GM06990 (cell line): ENCODE results near the gene RELL1.

Experiments
- DNase-seq: peaks from one replicate; pipeline ENCODE4 v3.0.0-alpha.2; 2011; ENCODE audit not compliant: insufficient read length; ENCODE audit errors: extremely low read depth
- H3K27me3 ChIP-seq: replicated peaks from 2 replicates; pipeline ENCODE4 v1.6.0; 2011; ENCODE audit warnings: low read length; ENCODE audit not compliant: control insufficient read depth, insufficient read depth
- H3K36me3 ChIP-seq: 2 replicates; pipeline ENCODE4 v1.5.1; 2011; ENCODE audit warnings: low read length; ENCODE audit not compliant: control insufficient read depth, insufficient read depth
- H3K4me3 ChIP-seq: replicated peaks from 2 replicates; pipeline ENCODE4 v1.5.1; 2011; ENCODE audit warnings: low read depth, mild to moderate bottlenecking, control low read depth, low read length
- TF ChIP-seq, protein P1 (sequence below): IDR thresholded peaks from 2 replicates; pipeline ENCODE4 v1.5.1; 2011; ENCODE audit warnings: low read length, control low read depth, mild to moderate bottlenecking, inconsistent platforms; ENCODE audit not compliant: insufficient read depth, poor library complexity, severe bottlenecking

The RELL1 gene

DNA sequence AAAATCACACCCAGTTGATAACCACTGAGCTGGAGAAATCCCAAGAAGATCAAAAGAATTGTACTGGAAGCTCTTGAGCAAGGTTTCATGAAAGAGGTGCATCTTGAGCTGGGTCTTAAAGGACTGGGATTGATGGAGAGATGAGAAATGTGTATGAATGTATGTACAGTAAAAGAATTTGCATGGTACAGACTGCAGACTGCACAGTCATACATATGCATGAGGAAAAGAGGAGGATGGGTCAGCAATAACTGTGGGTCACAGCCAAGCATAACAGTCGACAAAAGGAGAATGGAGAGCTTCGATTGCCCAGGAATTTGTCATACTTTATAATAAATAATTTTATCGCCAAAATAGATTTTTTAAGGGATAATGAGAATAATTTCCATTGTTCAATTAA, 4.8 kb upstream of the RELL1 start:
- H3K36me3 ChIP-seq, result no peaks in the 10 kb centered on the region
- TF ChIP-seq, protein P1, sequence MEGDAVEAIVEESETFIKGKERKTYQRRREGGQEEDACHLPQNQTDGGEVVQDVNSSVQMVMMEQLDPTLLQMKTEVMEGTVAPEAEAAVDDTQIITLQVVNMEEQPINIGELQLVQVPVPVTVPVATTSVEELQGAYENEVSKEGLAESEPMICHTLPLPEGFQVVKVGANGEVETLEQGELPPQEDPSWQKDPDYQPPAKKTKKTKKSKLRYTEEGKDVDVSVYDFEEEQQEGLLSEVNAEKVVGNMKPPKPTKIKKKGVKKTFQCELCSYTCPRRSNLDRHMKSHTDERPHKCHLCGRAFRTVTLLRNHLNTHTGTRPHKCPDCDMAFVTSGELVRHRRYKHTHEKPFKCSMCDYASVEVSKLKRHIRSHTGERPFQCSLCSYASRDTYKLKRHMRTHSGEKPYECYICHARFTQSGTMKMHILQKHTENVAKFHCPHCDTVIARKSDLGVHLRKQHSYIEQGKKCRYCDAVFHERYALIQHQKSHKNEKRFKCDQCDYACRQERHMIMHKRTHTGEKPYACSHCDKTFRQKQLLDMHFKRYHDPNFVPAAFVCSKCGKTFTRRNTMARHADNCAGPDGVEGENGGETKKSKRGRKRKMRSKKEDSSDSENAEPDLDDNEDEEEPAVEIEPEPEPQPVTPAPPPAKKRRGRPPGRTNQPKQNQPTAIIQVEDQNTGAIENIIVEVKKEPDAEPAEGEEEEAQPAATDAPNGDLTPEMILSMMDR, result no peak

DNA sequence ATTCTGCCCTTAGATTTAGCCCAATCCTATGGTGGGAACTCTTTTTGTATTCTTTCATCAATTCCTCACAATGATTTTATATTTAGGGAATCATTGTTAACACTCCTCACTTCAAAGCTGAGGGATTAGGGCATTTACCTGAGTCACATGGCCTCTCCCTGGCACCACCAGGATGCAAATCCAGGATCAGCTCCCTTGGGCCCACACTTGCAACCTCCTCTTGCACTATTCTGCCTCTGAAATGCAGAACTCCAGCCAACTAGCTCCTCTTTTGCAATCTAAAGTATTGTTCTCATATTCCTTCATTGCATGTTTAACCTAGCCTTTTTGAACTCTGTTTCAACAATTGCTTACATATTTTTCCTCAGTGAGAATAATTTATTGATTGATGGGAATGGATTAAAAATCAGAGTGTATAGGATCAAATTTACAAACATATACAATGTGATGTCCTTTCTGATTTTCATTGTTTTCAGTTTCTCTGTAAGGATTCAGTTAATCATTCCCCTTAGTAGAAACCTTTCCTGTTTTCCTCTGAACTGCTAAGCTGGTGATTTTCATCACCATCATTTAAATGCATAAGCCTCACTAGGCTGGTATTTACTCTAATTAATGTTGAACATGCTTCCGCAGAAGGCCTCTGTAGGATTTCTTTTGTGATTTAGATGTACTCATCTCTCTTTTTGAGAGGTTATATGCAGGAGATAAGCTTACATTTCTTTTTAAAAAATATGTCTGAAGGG, 3.3 kb upstream of the RELL1 start:
- H3K4me3 ChIP-seq, result no peak overlapping the region
- no peaks in the 10 kb centered on the region for H3K27me3 ChIP-seq
- H3K36me3 ChIP-seq, result no peaks in the 10 kb centered on the region
- DNase-seq, result no peak
- TF ChIP-seq, protein P1, result no peak

More for the DNA sequence above, 4.8 kb upstream of the RELL1 start:
- DNase-seq, result no peak
- no peak overlapping the region for H3K4me3 ChIP-seq
- no peaks in the 10 kb centered on the region for H3K27me3 ChIP-seq

DNA sequence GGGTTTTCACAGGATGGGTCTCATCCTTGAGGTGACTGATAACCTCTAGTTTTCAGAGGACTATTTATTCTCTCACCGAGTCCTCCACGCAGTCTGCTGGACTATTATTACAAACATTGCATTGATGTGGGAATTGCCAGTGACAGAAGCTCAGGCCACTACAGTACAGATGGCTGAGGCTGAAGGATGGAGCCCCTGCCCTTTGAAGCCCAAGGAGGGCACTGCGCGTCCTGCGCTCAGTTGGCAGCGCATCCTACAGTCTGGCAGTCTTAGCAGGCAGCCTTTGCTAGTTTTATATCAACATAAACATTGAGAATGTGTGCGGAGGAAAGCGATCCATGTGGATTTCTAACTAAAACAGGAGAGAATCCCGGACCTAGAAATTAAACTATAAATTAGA, 1.5 kb upstream of the RELL1 start:
- Histone ChIP-seq H3K36me3 (no peaks in the 10 kb centered on the region), H3K4me3 (no peak overlapping the region), H3K27me3 (no peaks in the 10 kb centered on the region)
- DNase-seq, result no peak
- TF ChIP-seq, protein P1, result no peak

DNA sequence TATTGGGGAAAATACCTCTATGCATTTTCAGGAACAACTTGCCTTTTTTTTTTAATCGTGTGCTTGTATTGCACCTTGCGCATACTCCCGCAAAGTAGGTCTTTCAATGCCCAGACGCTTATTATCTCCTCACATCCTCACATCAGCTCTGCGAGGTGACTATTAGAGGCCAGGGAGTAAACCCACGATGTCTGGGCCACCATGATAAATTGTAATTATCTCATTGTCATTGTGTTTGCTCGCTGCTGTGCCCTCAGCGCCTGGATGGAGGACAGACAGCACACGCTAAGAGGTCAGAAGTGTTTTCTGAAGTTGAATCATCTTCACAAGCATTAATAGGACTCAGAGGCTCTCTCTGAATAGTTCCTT, 1.0 kb upstream of the RELL1 start:
- DNase-seq, result no peak
- TF ChIP-seq, protein P1, result no peak
- Histone ChIP-seq H3K27me3 (no peaks in the 10 kb centered on the region), H3K36me3 (no peaks in the 10 kb centered on the region), H3K4me3 (peak overlapping the region; percentile 92)

DNA sequence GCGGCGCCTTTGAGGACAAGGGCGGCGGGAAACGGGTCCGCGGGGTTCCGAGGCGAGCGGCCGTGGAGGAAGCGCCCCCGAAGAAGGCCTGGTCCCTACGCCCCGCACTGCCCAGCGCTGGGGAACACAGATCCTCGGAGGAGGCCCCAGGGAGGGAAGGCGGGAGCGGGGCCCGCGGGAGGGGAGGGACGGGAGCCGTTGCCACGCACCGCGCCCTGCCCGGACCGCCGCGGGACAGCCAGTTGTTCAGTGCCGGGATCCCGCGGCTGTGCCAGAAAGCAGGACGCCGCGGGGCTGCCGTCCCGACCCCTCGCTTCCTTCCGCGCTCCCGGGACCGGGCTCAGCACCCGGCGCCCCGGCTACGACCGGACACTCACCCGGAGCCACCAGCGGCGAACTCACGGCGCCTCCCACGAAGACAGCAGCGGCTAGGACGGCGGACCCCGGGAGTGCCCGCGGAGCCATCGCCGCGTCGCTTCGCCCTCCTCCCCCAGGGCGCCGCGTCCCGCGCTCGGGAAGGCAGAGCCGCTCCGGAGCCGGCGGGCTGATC, 278 bp downstream of the RELL1 start:
- TF ChIP-seq, protein P1, result no peak
- no peak for DNase-seq
- Histone ChIP-seq H3K27me3 (no peaks in the 10 kb centered on the region), H3K36me3 (no peaks in the 10 kb centered on the region), H3K4me3 (peak overlapping the region; percentile 92)
